IPS DF 19.7 (cell line): ENCODE data around the gene P3H4.
"Not testable (repeated sequence)": the region's sequence is repeated elsewhere in the genome, so short reads cannot be mapped to it uniquely, and the experiment has no call there.

Source experiments
- DNase-seq: peaks from one replicate; pipeline ENCODE4 v3.0.0-alpha.2; 2013; ENCODE audit warnings: low read depth, low spot score

Gene P3H4, protein sequence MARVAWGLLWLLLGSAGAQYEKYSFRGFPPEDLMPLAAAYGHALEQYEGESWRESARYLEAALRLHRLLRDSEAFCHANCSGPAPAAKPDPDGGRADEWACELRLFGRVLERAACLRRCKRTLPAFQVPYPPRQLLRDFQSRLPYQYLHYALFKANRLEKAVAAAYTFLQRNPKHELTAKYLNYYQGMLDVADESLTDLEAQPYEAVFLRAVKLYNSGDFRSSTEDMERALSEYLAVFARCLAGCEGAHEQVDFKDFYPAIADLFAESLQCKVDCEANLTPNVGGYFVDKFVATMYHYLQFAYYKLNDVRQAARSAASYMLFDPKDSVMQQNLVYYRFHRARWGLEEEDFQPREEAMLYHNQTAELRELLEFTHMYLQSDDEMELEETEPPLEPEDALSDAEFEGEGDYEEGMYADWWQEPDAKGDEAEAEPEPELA

GRCh38 chr17:41811549-41812380, at the start of gene P3H4:
P3H4 (minus strand) TSS chr17:41811949; CDS start chr17:41811915, 34 bp downstream.
- no peak for DNase-seq

DNA sequence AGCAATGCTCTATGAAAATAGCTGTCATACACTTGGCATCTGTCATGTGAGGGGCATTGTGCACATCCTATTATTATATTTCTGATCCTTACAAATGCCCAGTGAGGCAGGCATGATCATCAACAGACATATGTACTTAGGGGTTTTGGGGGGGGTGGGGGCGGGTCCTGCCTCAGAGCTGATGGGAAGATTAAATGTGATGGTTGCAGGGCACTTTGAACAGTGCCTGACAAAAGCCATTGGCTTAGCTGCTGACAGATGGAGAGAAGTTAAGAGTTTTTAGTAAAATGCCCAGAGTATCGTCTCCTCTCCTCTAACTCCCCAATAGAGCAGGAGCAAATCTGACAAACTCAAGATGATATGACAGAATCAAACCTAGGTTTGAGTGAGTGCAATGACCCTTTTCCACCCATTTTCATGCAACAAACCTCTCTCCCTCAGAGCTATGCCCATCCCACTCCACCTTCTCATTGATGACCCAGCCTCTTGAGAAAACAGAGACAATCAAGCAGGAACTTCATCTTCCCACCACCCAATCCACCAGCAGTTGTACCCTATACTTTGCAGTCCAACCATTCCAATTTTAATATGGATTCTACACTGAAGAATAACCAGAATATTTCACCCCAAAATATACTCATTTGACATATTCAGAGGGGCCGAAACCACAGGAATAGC, 48.6 kb upstream of the P3H4 start:
- DNase-seq: no peak

DNA sequence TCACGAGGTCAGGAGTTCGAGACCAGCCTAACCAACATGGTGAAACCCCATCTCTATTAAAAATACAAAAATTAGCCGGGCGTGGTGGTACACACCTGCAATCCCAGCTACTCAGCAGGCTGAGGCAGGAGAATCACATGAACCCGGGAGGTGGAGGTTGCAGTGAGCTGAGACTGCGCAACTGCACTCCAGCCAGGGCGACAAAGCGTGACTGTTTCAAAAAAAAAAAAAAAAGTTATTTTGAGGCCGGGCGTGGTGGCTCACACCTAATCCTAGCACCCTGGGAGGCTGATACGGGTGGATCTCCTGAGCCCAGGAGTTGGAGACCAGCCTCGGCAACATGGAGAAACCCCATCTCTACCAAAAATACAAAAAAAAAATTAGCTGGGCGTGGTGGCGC, 39.6 kb upstream of the P3H4 start:
- not testable (repeated sequence) for DNase-seq

GRCh38 chr17:41849251-41849990, 37.7 kb upstream of the P3H4 start:
- DNase-seq: no peak

GRCh38 chr17:41848788-41849187, 37.0 kb upstream of the P3H4 start:
- no peak for DNase-seq

GRCh38 chr17:41844971-41845370, 33.2 kb upstream of the P3H4 start:
- no peak for DNase-seq

DNA sequence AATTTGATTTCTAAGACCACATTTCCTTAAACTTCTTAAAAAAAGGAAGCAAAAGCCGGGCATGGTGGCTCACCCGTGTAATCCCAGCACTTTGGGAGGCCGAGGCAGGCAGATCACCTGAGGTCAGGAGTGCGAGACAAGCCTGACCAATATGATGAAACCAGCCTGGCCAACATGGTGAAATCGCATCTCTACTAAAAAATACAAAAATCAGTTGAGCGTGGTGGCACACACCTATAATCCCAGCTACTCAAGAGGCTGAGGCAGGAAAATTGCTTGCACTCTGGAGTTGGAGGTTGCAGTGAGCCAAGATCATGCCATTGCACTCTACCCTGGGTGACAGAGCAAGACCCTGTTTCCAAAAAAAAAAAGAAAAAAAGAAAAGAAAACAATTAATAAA, 29.0 kb upstream of the P3H4 start:
- not testable (repeated sequence) for DNase-seq

DNA sequence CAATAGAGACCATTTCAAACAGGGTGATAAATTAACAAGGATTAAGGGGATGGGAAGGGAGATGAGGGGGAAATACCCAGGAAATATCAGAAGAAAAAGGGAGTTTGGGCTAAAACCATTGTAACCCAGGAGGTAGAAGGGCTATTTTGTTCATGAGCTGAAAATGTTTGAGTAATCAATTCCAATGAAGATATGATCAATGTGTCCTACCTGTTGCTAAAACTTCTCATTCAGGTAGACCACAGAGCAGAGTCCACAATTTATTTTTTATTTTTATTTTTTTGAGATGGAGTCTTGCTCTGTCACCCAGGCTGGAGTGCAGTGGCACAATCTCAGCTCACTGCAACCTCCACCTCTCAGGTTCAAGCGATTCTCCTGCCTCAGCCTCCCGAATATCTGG, 27.7 kb upstream of the P3H4 start:
- DNase-seq: not testable (repeated sequence)

- no peak for DNase-seq
Observed at GRCh38 chr17:41837761-41838538, 26.2 kb upstream of the P3H4 start, which contains the start of gene KLHL10. KLHL10 (plus strand) TSS chr17:41837825; CDS start chr17:41837933, 108 bp downstream.

DNA sequence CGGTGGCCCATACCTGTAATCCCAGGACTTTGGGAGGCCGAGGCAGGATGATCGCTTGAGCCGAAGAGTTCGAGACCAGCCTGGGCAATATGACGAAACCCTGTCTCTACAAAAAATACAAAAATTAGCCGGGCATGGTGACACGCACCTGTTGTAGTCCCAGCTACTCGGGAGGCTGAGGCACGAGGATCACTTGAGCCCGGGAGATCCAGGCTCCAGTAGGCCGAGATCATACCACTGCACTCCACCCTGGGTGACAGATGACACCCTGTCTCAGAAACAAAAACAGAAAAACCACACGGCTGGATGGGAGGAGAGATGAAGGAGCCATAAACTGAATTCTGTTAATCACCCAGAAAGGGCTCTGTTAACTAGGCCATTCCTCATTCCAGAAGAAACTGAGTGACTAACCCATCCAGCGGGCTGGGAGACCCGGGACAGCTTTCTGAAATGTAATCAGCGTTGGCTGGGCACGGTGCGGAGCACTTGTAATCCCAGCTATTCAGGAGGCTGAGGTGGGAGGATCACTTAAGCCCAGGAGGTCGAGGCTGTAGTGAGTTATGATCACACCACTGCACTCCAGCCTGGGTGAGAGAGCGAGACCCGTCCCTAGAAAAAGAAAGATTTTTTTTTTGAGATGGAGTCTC, 24.9 kb upstream of the P3H4 start:
- no peak for DNase-seq

- DNase-seq: no peak
Observed at GRCh38 chr17:41835800-41836549, 24.2 kb upstream of the P3H4 start, which contains the start of gene NT5C3B. NT5C3B (minus strand) TSS chr17:41836232; CDS start chr17:41836193, 39 bp downstream.

DNA sequence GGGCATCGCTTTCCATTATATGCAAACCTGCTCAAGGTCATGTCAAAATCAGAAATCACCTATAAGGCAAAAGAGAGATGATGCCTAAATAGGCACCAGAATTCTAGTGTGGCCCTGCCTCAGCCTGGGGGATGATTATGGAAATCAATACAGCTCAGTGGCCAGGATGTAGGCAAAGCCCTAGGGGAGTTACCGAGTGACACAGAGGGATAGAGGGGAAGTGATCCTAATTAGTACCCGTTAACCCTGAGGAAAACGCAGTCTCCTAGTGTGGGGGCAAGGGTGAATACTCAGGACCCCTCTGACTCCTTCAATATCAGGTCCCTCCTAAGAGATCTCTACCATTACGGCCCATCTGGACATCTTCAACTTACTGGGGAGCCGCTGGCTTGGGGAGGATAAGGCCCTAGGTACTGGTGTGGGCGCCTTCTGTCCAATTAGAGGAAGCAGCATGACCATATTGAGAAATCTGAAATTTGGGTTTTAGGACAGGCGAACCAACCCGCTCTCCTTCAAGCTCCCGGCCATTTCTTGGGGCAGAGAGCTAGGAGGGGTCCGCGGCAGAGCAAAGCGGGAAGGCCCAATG, 23.6 kb upstream of the P3H4 start:
- no peak for DNase-seq

GRCh38 chr17:41829961-41830360, 18.2 kb upstream of the P3H4 start:
- not testable (repeated sequence) for DNase-seq

- no peak for DNase-seq
Observed at GRCh38 chr17:41825175-41825845, 13.6 kb upstream of the P3H4 start.

DNA sequence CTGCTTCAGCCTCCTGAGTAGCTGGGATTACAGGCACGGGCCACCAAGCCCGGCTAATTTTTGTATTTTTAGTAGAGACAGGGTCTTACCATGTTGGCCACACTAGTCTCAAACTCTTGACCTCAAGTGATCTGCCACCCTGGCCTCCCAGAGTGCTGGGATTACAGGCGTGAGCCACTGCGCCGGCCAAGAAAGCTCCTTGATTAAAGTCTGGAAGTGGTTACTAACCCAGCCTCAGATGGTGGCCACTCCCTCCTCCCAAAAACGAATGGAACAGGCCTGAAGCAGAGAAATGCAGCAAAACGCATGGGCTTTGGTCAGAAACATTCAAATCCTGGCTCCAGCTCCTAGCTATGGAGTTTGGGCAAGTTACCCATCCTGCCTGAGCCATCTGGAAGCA, 12.3 kb upstream of the P3H4 start:
- no peak for DNase-seq

GRCh38 chr17:41823580-41823979, 11.8 kb upstream of the P3H4 start:
- no peak for DNase-seq

- DNase-seq: no peak
Observed at GRCh38 chr17:41823141-41823524, 11.4 kb upstream of the P3H4 start.
